Measurements from ENCODE around the gene CPO.
"Not testable (repeated sequence)": the region's sequence is repeated elsewhere in the genome, so short reads cannot be mapped to it uniquely, and the experiment has no call there.

CPO gene

DNA sequence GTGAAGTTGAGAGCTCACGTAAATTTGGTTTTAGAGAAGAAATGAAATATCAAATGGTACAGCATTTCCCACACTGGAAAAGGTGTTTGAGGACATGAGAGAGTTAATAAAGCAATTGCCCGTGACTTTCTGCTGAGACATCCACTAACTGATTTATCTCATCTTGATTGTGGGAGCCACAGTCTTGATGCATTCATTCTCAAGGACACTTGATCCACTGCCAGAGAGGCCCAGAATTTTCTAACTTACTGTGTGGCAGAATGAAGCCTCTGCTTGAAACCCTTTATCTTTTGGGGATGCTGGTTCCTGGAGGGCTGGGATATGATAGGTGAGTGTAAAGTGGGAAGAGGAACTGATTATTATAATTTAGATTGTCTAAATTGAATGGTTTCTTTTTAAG lies at the start of gene CPO:
TSS of gene CPO (plus strand) at position 179 of the 400 bp plus-strand sequence. CDS start at position 261, 82 bp downstream.
- no peak for DNase-seq

DNA sequence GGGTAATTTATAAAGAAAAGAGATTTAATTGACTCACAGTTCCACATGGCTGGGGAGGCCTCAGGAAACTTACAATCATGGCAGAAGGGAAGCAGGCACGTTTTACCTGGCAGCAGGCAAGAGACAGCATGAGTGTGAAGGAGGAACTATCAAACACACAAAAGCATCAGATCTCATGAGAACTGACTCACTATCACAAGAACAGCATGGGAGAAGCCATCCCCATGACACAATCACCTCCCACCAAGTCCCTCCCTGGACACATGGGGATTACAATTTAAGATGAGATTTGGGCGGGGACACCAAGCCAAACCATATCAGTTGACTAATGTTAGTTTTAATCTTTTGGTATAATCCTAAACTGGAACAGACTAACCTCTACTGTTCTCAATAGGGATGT lies 49.1 kb upstream of the CPO start:
- no peak for DNase-seq

DNA sequence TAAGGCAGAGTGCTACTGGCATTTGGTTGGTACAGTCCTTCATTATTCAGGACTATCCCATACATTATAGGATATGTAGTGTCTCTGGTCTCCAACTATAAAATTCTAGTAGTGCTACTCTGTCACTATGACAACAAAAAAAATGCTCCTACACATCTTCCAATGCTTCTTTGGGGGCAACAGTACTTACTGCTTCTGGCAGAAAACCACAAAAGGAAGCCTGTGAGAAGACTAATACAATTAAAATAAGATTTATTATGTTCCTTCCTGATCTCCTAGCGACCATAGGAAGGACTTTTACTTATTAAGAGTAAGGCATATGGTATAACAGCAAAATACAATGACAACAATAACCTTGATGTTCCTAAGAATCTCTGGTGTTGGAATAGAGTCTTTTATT lies 48.4 kb upstream of the CPO start:
- DNase-seq: no peak

GRCh38 chr2:206915121-206915520 lies 24.2 kb upstream of the CPO start:
- DNase-seq: no peak

DNA sequence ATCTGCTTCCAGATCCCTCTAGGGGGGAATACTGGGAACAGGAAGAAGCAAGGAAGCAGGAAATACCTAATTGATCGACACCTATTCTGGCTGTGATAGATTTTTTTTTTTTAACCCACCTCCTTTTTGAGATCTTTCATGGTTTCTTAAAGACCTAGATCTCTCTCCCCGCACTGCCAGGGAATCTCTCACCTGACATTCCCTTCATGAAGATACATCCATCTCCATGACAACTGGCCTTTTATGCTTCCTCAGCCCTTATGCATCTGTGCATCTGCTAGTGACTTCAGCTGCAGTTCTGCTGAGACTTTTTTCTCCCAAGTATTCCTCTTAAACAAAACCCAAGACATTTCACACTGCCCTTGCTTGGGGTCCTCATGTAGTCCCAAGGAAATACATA lies 21.1 kb upstream of the CPO start:
- DNase-seq: no peak

DNA sequence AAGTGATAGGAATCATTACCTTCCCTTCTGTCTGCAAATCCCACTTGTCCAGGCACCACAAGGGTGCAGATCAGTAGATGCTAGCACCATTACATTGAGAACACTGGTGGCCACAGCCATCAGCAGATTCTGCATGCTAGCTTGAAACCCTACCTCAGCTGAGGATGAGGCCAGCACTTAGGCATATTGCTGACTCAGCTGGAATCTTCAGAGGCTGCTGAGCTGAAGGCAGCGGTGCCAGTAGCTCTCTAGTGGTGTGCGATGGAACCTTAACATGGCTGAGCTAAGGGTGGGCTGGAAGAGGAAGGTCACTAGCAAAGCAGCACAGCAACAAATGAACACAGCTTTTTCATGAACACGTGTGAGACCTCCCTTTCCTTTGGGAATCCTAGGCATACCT lies 19.0 kb upstream of the CPO start:
- DNase-seq: no peak

GRCh38 chr2:206920951-206921350 lies 18.4 kb upstream of the CPO start:
- DNase-seq: no peak

- DNase-seq: no peak
Measured at GRCh38 chr2:206921529-206921928, 17.8 kb upstream of the CPO start.

- DNase-seq: no peak
Measured at GRCh38 chr2:206935991-206936842, 3.1 kb upstream of the CPO start.

- no peak for DNase-seq
Measured at GRCh38 chr2:206936843-206937230, 2.5 kb upstream of the CPO start.

DNA sequence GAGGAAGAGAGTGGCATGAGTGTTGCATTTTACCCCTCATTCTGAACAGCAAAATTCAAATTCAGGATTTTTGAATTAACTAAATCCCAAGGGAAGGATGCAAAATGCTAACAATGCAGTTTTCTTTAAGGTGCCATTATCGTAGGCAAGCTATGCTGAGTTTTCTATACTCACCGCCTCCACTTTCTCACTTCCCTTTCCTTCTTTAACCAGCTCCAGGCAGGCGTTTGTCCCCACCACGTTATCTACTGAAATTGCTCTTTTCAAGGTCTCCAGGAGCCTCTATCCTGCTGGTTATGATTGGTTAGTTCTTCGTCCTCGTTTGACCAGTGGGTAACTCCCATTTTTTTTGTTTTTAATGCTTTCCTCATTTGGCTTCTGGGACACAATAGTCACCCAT lies 1.8 kb upstream of the CPO start:
- DNase-seq: no peak

DNA sequence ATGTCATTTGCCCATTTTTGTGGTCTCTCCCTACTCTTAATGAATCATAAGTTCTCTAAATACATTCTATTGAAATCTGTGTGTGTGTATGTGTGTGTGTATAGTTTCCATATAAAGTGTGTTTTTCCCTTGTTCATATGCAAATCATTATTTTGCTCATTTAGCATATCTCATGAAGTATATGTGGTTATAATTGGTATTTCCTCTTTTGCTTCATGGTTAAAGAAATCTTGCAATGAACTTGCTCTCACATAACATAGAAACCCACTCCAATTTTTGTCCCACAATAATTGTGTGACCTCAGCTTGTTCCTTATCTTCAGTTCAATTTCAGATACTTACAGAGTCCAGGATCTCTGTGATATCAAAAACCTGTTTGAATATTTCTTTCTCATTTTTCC lies 1.2 kb downstream of the CPO start:
- DNase-seq: no peak

DNA sequence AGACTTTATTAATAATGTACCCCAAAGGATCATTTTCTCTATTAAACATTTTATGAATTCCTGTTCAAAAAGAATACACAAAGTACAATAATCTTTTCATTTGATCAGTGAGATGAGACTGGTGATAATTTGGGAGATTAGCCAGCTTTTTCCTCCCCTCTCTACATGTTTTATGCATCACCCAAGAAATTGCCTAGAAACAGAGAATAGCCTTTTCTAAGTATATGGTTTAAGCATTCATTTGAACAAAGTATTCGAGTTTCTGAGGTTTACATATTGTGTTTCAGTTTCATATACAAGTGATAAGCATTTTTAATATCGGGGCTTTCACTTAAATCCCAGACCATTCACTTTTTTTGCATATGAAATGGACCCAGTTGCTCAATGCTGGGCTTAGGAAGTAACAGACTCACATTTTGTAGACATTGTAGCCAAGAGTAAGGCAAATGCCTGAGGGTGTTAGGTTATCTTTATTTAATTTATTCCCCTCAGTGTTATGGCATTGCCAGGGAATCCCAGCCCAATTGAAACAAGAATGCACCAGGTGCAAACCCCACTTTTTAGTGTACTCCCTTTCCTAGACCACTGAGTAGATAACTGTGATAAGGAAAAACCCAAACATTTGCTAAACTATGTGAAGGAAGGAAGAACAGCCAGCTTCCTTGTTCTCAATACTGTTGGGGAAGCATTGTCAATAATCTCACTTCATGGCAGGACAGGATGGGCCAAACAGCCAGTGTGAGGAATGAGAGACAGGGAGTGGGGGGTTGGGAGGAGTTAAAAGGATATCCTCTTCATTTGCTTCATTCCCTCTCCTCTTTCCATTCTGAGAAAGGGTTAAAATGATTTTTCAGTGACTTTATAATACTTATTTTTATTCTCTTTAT lies 3.5 kb downstream of the CPO start:
- no peak for DNase-seq

GRCh38 chr2:206953404-206953803 lies 14.1 kb downstream of the CPO start:
- DNase-seq: not testable (repeated sequence)

- DNase-seq: no peak
Measured at GRCh38 chr2:206955253-206955652, 15.9 kb downstream of the CPO start.

DNA sequence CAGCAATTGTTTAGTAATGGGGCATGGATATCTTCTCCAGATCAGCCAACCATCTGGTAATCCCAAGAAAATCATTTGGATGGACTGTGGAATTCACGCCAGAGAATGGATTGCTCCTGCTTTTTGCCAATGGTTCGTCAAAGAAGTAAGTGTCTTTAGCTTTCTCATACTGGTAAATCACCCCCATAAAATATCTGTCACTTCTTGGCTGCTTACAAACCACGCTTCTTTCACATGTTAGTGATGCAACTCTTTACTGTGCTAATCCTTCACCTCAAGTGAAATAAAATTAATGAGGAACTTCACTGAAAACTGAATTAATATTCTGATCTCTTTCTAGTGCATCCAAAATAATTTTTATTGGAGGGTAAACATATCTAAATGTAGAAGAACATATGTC lies 18.9 kb downstream of the CPO start:
- no peak for DNase-seq

- no peak for DNase-seq
Measured at GRCh38 chr2:206962966-206963365, 23.6 kb downstream of the CPO start.

GRCh38 chr2:206968134-206969086 lies 29.1 kb downstream of the CPO start:
- no peak for DNase-seq

- DNase-seq: no peak
Measured at GRCh38 chr2:206969192-206969591, 29.9 kb downstream of the CPO start.

- no peak for DNase-seq
Measured at GRCh38 chr2:206970589-206971360, 31.5 kb downstream of the CPO start.

- no peak for DNase-seq
Measured at GRCh38 chr2:206971805-206972204, 32.5 kb downstream of the CPO start.

- DNase-seq: no peak
Measured at GRCh38 chr2:206974551-206974950, 35.2 kb downstream of the CPO start.

Measured in T1000 (cell line).